Femur (tissue), 1 donor: ENCODE results near the gene IMMP1L.

Experiments used
- DNase-seq: peaks from one replicate; pipeline ENCODE4 v3.0.0-alpha.2; 2017

The IMMP1L gene

GRCh38 chr11:31464436-31464835, 45.0 kb downstream of the IMMP1L start:
- DNase-seq = no peak

- no peak for DNase-seq
Measured at GRCh38 chr11:31455177-31455576, 54.2 kb downstream of the IMMP1L start.

GRCh38 chr11:31450841-31451240, 58.6 kb downstream of the IMMP1L start:
- DNase-seq = no peak

- no peak for DNase-seq
Measured at GRCh38 chr11:31449040-31449439, 60.4 kb downstream of the IMMP1L start.

- no peak for DNase-seq
Measured at GRCh38 chr11:31445621-31446020, 63.8 kb downstream of the IMMP1L start.

GRCh38 chr11:31443802-31444201, 65.6 kb downstream of the IMMP1L start:
- DNase-seq = no peak

- no peak for DNase-seq
Measured at GRCh38 chr11:31442086-31442485, 67.3 kb downstream of the IMMP1L start.

GRCh38 chr11:31441296-31441695, 68.1 kb downstream of the IMMP1L start:
- DNase-seq = no peak

GRCh38 chr11:31437742-31438435, 71.5 kb downstream of the IMMP1L start:
- no peak for DNase-seq

- DNase-seq = no peak
Measured at GRCh38 chr11:31433851-31434250, 75.6 kb downstream of the IMMP1L start.

- DNase-seq = no peak
Measured at GRCh38 chr11:31424652-31425051, 84.8 kb downstream of the IMMP1L start.

- DNase-seq = no peak
Measured at GRCh38 chr11:31422703-31423102, 86.7 kb downstream of the IMMP1L start.

- DNase-seq = no peak
Measured at GRCh38 chr11:31421820-31422219, 87.6 kb downstream of the IMMP1L start.

GRCh38 chr11:31419669-31420068, 89.8 kb downstream of the IMMP1L start:
- no peak for DNase-seq

- DNase-seq = no peak
Measured at GRCh38 chr11:31419138-31419537, 90.3 kb downstream of the IMMP1L start.

GRCh38 chr11:31417816-31418215, 91.6 kb downstream of the IMMP1L start:
- no peak for DNase-seq

GRCh38 chr11:31417357-31417756, 92.1 kb downstream of the IMMP1L start:
- DNase-seq = no peak

GRCh38 chr11:31415435-31415834, 94.0 kb downstream of the IMMP1L start:
- DNase-seq = no peak

- DNase-seq = no peak
Measured at GRCh38 chr11:31414338-31414737, 95.1 kb downstream of the IMMP1L start.

GRCh38 chr11:31412946-31413345, 96.5 kb downstream of the IMMP1L start:
- no peak for DNase-seq

- DNase-seq = no peak
Measured at GRCh38 chr11:31408201-31408600, 101.2 kb downstream of the IMMP1L start.

- DNase-seq = no peak
Measured at GRCh38 chr11:31404614-31405013, 104.8 kb downstream of the IMMP1L start.

GRCh38 chr11:31397239-31397834, 112.1 kb downstream of the IMMP1L start:
- DNase-seq = no peak

- no peak for DNase-seq
Measured at GRCh38 chr11:31387379-31387778, 122.0 kb downstream of the IMMP1L start.

- DNase-seq = no peak
Measured at GRCh38 chr11:31383116-31383515, 126.3 kb downstream of the IMMP1L start.
